Measurements from ENCODE around the gene LIAS. TPM values are rescaled to one million over a fixed set of nuclear protein-coding genes. Genes with fewer than 3 reads are reported as not detected.
A peak's percentile ranks its signal among the peaks of the same experiment; 100 is the strongest.

The LIAS gene
- total RNA-seq (2021; ENCODE audit: unreplicated experiment), result 23.5 TPM
- polyA plus RNA-seq (2012), result 10.7 and 14.3 TPM in 2 replicates
- percentile 76 among the genes with signal in this experiment for Bru-seq, nascent RNA
- BruChase-seq, experiment 1, labeled RNA remaining after a 6-hour chase, result percentile 73 among the genes with signal in this experiment
- percentile 74 among the genes with signal in this experiment for BruChase-seq, experiment 2, labeled RNA remaining after a 2-hour chase
- long read RNA-seq, full-length matches to known transcripts, result 18 of 24 reads
- long read RNA-seq, partial matches to known transcripts, result 2 of 24 reads
- long read RNA-seq, other reads (novel, unspliced or antisense), result 4 of 24 reads

GRCh38 chr4:39458505-39459300, at the start of gene LIAS, which contains the start of gene RPL9:
Gene LIAS, plus strand, starts transcription at chr4:39459056. Its CDS starts 62 bp downstream, at chr4:39459118.
Gene RPL9, minus strand, starts transcription at chr4:39458922. Its CDS starts 483 bp downstream, at chr4:39458439.
- H2AFZ ChIP-seq (ENCODE audit: low read depth, low read length, poor library complexity, severe bottlenecking), result no peak within 1 kb of the TSS
- H3K36me3 ChIP-seq (ENCODE audit: control insufficient read depth in 1 of 2, insufficient read depth in 2 of 2, low read length in 2 of 2), result peaks cover 44 to 54% of the 10 kb centered on the region in 2 experiments
- ATAC-seq (peak; percentile 90), DNase-seq (ENCODE audit: low read depth, low spot score) (peak; percentile 99)
- peaks cover 31% of the 10 kb centered on the region for H4K20me1 ChIP-seq (ENCODE audit: insufficient read depth)
- H3K27me3 ChIP-seq (ENCODE audit: insufficient read depth, low read length), result no peaks in the 10 kb centered on the region
- H3K27ac ChIP-seq (ENCODE audit: low read depth, low read length), result peak within 1 kb of the TSS; percentile 97
- peaks cover 78% of the 10 kb centered on the region for H3K79me2 ChIP-seq (ENCODE audit: insufficient read depth, low read length)
- H3K9me3 ChIP-seq (ENCODE audit: control insufficient read depth in 1 of 2, insufficient read depth in 1 of 2, low read depth in 1 of 2, low read length in 2 of 2), result no peaks in the 10 kb centered on the region
- CTCF ChIA-PET, result interaction anchor here (1.1 to 2.8 kb wide), 3 partner anchors 10 to 699 kb away, joined by 3 to 14 read pairs (median 3); no protein-coding TSS in a partner anchor
- POLR2A ChIA-PET, result interaction anchor here (0.6 to 3.2 kb wide), 9 partner anchors 10 to 571 kb away, joined by 3 to 14 read pairs (median 4); partner anchors contain the start of gene UGDH
- peak within 1 kb of the TSS; percentile 88 to 97 for H3K4me3 ChIP-seq (replicated peaks in 1 of 2; ENCODE audit: low read depth in 1 of 2, low read length in 2 of 2)
- peak within 1 kb of the TSS; percentile 96 for H3K9ac ChIP-seq (ENCODE audit: low read length)
- H3K4me2 ChIP-seq (ENCODE audit: low read length), result peak within 1 kb of the TSS; percentile 89
- no peaks in the 10 kb centered on the region for H3K9me2 ChIP-seq (ENCODE audit: insufficient read depth)
- peaks cover 5 to 21% of the 10 kb centered on the region in 2 experiments; a peak in 3 of 4 replicates for H3K4me1 ChIP-seq (ENCODE audit: control insufficient read depth in 1 of 2, insufficient read depth in 2 of 2, low read length in 2 of 2)
- RAD21 ChIA-PET (ENCODE audit: low non-redundant PET in 1 of 2, low total read pairs in 2 of 2, uncharacterized antibody in 2 of 2, unreplicated experiment in 2 of 2), result no interaction called here
- intact Hi-C loops (cut with micrococcal nuclease), result loop anchor here (2.0 kb wide), 2 partner anchors 518 to 700 kb away; partner anchors contain the start of gene PDS5A
- no TSS peak for BruUV-seq (replicated peaks)
- TF ChIP-seq ZFX (IDR thresholded peaks at IDR 0.05), result peak; percentile 95
- peak; percentile 95 for TF ChIP-seq SRF (IDR thresholded peaks at IDR 0.05; ENCODE audit: low read depth)
- TF ChIP-seq EGR1 (IDR thresholded peaks at IDR 0.05; ENCODE audit: low read depth), result no peak
- 0 out of 2 replicates have a peak, but pooled peaks have one; percentile 2 for TF ChIP-seq JUND (IDR thresholded peaks at IDR 0.05)
- TF ChIP-seq ATF3 (IDR thresholded peaks at IDR 0.05), result no peak
- TF ChIP-seq FOSL1 (IDR thresholded peaks at IDR 0.05; ENCODE audit: low read depth), result no peak
- TF ChIP-seq EZH2phosphoT487 (IDR thresholded peaks at IDR 0.05; ENCODE audit: borderline replicate concordance), result no peak
- TF ChIP-seq POLR2AphosphoS5 (IDR thresholded peaks at IDR 0.05; ENCODE audit: low read depth, low read length), result peak; percentile 98
- no peak for TF ChIP-seq CTCF (IDR thresholded peaks at IDR 0.05 in 2 of 3, conservative IDR thresholded peaks at IDR 0.05 in 1 of 3; ENCODE audit: borderline replicate concordance in 1 of 3, insufficient read depth in 1 of 3, low read depth in 2 of 3, low read length in 2 of 3)
- peak; percentile 64 for TF ChIP-seq CBX3 (IDR thresholded peaks at IDR 0.05; ENCODE audit: low read depth)
- TF ChIP-seq TCF7L2 (IDR thresholded peaks at IDR 0.05; ENCODE audit: borderline replicate concordance, extremely low read depth, insufficient read depth, insufficient read length), result no peak
- TF ChIP-seq ELF1 (IDR thresholded peaks at IDR 0.05; ENCODE audit: borderline replicate concordance, low read depth), result no peak
- TF ChIP-seq YY1 (IDR thresholded peaks at IDR 0.05; ENCODE audit: extremely low read depth, insufficient replicate concordance, low read depth, low read length), result peak; percentile 42
- peak; percentile 31 for TF ChIP-seq ZBTB33 (IDR thresholded peaks at IDR 0.05; ENCODE audit: extremely low read depth, insufficient replicate concordance, low read length)
- peak; percentile 97 for TF ChIP-seq POLR2A (IDR thresholded peaks at IDR 0.05; ENCODE audit: borderline replicate concordance, extremely low read depth, insufficient read depth, insufficient read length)
- TF ChIP-seq EZH2 (IDR thresholded peaks at IDR 0.05), result no peak
- TF ChIP-seq SIN3A (IDR thresholded peaks at IDR 0.05; ENCODE audit: low read depth), result peak; percentile 86
- peak; percentile 90 for TF ChIP-seq MAX (IDR thresholded peaks at IDR 0.05)
- TF ChIP-seq SP1 (IDR thresholded peaks at IDR 0.05; ENCODE audit: low read depth), result peak; percentile 98
- peak; percentile 44; the same call in 1 of the 2 replicates for TF ChIP-seq CEBPB (IDR thresholded peaks at IDR 0.05; ENCODE audit: low read depth)
